ENCODE measurements around the gene UGT1A9.

The UGT1A9 gene

GRCh38 chr2:233815861-233816260 is 144.2 kb downstream of the UGT1A9 start:
- no peaks in the 10 kb centered on the region for H3K27me3 ChIP-seq (ENCODE audit: control insufficient read depth, insufficient read depth, low read length)
- no peaks in the 10 kb centered on the region for H3K9me3 ChIP-seq (ENCODE audit: control insufficient read depth, insufficient read depth, low read length)
- WGBS (ENCODE audit: insufficient coverage, insufficient read length): no CpG with 5 or more reads among the region's 6 CpGs
- no peaks in the 10 kb centered on the region for H3K36me3 ChIP-seq (ENCODE audit: control insufficient read depth, insufficient read depth, low read length)
- H3K4me3 ChIP-seq (ENCODE audit: low read length): no peak overlapping the region
- no peak for DNase-seq (ENCODE audit: low read depth, low spot score)
- no peak overlapping the region for H3K27ac ChIP-seq (ENCODE audit: low read length)
- H3K4me1 ChIP-seq (ENCODE audit: control insufficient read depth, insufficient read depth, low read length): no peaks in the 10 kb centered on the region

- no peaks in the 10 kb centered on the region for H3K27me3 ChIP-seq (ENCODE audit: control insufficient read depth, insufficient read depth, low read length)
- H3K4me3 ChIP-seq (ENCODE audit: low read length): no peak overlapping the region
- H3K36me3 ChIP-seq (ENCODE audit: control insufficient read depth, insufficient read depth, low read length): no peaks in the 10 kb centered on the region
- DNase-seq (ENCODE audit: low read depth, low spot score): no peak
- no CpG with 5 or more reads among the region's 2 CpGs for WGBS (ENCODE audit: insufficient coverage, insufficient read length)
- H3K4me1 ChIP-seq (ENCODE audit: control insufficient read depth, insufficient read depth, low read length): no peaks in the 10 kb centered on the region
- no peaks in the 10 kb centered on the region for H3K9me3 ChIP-seq (ENCODE audit: control insufficient read depth, insufficient read depth, low read length)
- no peak overlapping the region for H3K27ac ChIP-seq (ENCODE audit: low read length)
Measured at GRCh38 chr2:233816334-233816733, 144.6 kb downstream of the UGT1A9 start.

DNA sequence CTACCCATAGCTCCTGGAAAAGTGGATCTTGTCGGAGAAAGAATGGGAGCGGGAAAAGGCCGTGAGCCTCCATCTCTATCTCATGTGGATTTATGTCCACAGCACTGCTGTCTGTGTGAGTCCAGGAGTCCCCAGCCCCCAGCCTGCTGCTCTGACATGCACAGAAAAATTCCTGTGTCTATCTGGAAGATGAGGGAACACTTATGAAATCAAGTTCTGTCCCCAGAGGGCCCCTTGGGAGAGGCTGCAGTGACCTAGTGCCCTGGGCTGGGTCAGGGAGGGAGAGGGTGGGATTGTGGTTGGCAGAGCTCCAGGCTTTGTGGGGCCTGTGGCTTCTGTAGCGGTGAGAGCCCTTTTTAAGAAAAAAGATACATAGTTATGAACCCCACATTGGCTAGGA is 145.1 kb downstream of the UGT1A9 start:
- WGBS (ENCODE audit: insufficient coverage, insufficient read length): no CpG with 5 or more reads among the region's 4 CpGs
- Histone ChIP-seq H3K4me3 (ENCODE audit: low read length) (no peak overlapping the region), H3K4me1 (ENCODE audit: control insufficient read depth, insufficient read depth, low read length) (no peaks in the 10 kb centered on the region), H3K27ac (ENCODE audit: low read length) (no peak overlapping the region), H3K27me3 (ENCODE audit: control insufficient read depth, insufficient read depth, low read length) (no peaks in the 10 kb centered on the region), H3K9me3 (ENCODE audit: control insufficient read depth, insufficient read depth, low read length) (no peaks in the 10 kb centered on the region), H3K36me3 (ENCODE audit: control insufficient read depth, insufficient read depth, low read length) (no peaks in the 10 kb centered on the region)
- no peak for DNase-seq (ENCODE audit: low read depth, low spot score)

- no peaks in the 10 kb centered on the region for H3K4me1 ChIP-seq (ENCODE audit: control insufficient read depth, insufficient read depth, low read length)
- H3K27ac ChIP-seq (ENCODE audit: low read length): no peak overlapping the region
- no peaks in the 10 kb centered on the region for H3K27me3 ChIP-seq (ENCODE audit: control insufficient read depth, insufficient read depth, low read length)
- DNase-seq (ENCODE audit: low read depth, low spot score): no peak
- WGBS (ENCODE audit: insufficient coverage, insufficient read length): no CpG with 5 or more reads among the region's 3 CpGs
- H3K4me3 ChIP-seq (ENCODE audit: low read length): no peak overlapping the region
- H3K9me3 ChIP-seq (ENCODE audit: control insufficient read depth, insufficient read depth, low read length): no peaks in the 10 kb centered on the region
- H3K36me3 ChIP-seq (ENCODE audit: control insufficient read depth, insufficient read depth, low read length): no peaks in the 10 kb centered on the region
Measured at GRCh38 chr2:233817361-233817911, 145.7 kb downstream of the UGT1A9 start.

DNA sequence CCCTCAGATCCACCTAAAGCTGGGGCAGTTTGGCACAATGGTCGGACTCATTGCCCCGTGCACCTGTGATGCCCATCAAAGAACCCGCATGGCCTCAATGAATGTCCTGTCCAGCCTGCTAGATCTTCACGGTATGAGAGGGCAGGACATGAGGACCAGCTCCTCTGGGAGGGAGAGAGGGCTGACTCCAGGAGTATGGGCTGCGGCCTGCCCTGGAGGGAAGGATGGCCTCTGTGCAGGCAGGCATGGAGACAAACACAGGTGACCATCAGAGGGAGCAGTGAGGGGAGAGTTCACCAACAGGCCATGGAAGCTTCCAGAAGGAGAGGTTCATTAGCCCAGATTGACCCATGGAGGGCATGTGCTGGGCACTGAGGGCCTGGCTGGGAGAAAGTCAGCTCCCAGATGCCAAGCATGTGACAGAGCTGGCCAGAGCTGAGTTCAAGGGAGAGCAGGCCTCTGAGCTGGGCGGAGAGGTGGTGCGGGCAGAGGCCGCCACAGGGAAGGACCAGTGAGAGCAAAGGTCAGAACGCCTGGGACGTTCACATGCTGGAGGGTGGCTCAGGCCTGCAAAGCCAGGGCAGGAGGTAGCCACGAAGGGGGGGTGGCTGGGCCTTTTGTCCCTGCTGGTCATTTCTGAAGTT is 146.4 kb downstream of the UGT1A9 start:
- Histone ChIP-seq H3K27me3 (ENCODE audit: control insufficient read depth, insufficient read depth, low read length) (no peaks in the 10 kb centered on the region), H3K4me1 (ENCODE audit: control insufficient read depth, insufficient read depth, low read length) (no peaks in the 10 kb centered on the region), H3K36me3 (ENCODE audit: control insufficient read depth, insufficient read depth, low read length) (no peaks in the 10 kb centered on the region; the same call in 1 of the 2 replicates), H3K9me3 (ENCODE audit: control insufficient read depth, insufficient read depth, low read length) (no peaks in the 10 kb centered on the region), H3K4me3 (ENCODE audit: low read length) (no peak overlapping the region), H3K27ac (ENCODE audit: low read length) (no peak overlapping the region)
- DNase-seq (ENCODE audit: low read depth, low spot score): no peak
- WGBS (ENCODE audit: insufficient coverage, insufficient read length): no CpG with 5 or more reads among the region's 11 CpGs

- H3K27ac ChIP-seq (ENCODE audit: low read length): no peak overlapping the region
- DNase-seq (ENCODE audit: low read depth, low spot score): no peak
- H3K27me3 ChIP-seq (ENCODE audit: control insufficient read depth, insufficient read depth, low read length): no peaks in the 10 kb centered on the region
- WGBS (ENCODE audit: insufficient coverage, insufficient read length): no CpG with 5 or more reads among the region's 17 CpGs
- no peaks in the 10 kb centered on the region for H3K9me3 ChIP-seq (ENCODE audit: control insufficient read depth, insufficient read depth, low read length)
- H3K4me1 ChIP-seq (ENCODE audit: control insufficient read depth, insufficient read depth, low read length): no peaks in the 10 kb centered on the region
- no peak overlapping the region for H3K4me3 ChIP-seq (ENCODE audit: low read length)
- no peaks in the 10 kb centered on the region; the same call in 1 of the 2 replicates for H3K36me3 ChIP-seq (ENCODE audit: control insufficient read depth, insufficient read depth, low read length)
Measured at GRCh38 chr2:233818639-233819621, 147.2 kb downstream of the UGT1A9 start.

- Histone ChIP-seq H3K27ac (ENCODE audit: low read length) (no peak overlapping the region), H3K4me3 (ENCODE audit: low read length) (no peak overlapping the region), H3K4me1 (ENCODE audit: control insufficient read depth, insufficient read depth, low read length) (no peaks in the 10 kb centered on the region), H3K9me3 (ENCODE audit: control insufficient read depth, insufficient read depth, low read length) (no peaks in the 10 kb centered on the region), H3K27me3 (ENCODE audit: control insufficient read depth, insufficient read depth, low read length) (no peaks in the 10 kb centered on the region), H3K36me3 (ENCODE audit: control insufficient read depth, insufficient read depth, low read length) (no peaks in the 10 kb centered on the region; the same call in 1 of the 2 replicates)
- DNase-seq (ENCODE audit: low read depth, low spot score): no peak
- WGBS (ENCODE audit: insufficient coverage, insufficient read length): no CpG with 5 or more reads among the region's 18 CpGs
Measured at GRCh38 chr2:233819884-233820773, 148.4 kb downstream of the UGT1A9 start.

DNA sequence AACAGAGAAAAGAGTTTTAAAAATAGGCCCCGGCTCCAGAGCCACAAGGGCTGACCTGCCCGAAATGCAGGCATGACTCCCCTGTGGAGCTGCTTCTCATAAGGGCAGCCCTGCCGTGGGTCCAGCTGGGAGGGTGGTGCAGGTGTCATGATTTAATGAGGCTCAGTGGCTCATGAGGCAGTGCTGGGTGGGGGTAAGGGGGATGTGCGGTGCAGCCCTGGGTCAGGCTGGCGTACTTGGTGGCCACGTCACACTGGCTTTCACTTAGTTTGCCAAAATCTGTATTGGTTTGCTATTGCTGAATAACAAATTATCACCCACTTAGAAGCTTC is 149.0 kb downstream of the UGT1A9 start:
- no peak for DNase-seq (ENCODE audit: low read depth, low spot score)
- Histone ChIP-seq H3K27me3 (ENCODE audit: control insufficient read depth, insufficient read depth, low read length) (no peaks in the 10 kb centered on the region), H3K9me3 (ENCODE audit: control insufficient read depth, insufficient read depth, low read length) (no peaks in the 10 kb centered on the region), H3K4me3 (ENCODE audit: low read length) (no peak overlapping the region), H3K36me3 (ENCODE audit: control insufficient read depth, insufficient read depth, low read length) (no peaks in the 10 kb centered on the region; the same call in 1 of the 2 replicates), H3K4me1 (ENCODE audit: control insufficient read depth, insufficient read depth, low read length) (no peaks in the 10 kb centered on the region), H3K27ac (ENCODE audit: low read length) (no peak overlapping the region)
- WGBS (ENCODE audit: insufficient coverage, insufficient read length): no CpG with 5 or more reads among the region's 6 CpGs

- no peak for DNase-seq (ENCODE audit: low read depth, low spot score)
- no CpG with 5 or more reads among the region's 3 CpGs for WGBS (ENCODE audit: insufficient coverage, insufficient read length)
- no peaks in the 10 kb centered on the region for H3K9me3 ChIP-seq (ENCODE audit: control insufficient read depth, insufficient read depth, low read length)
- H3K27me3 ChIP-seq (ENCODE audit: control insufficient read depth, insufficient read depth, low read length): no peaks in the 10 kb centered on the region
- no peak overlapping the region for H3K27ac ChIP-seq (ENCODE audit: low read length)
- H3K4me1 ChIP-seq (ENCODE audit: control insufficient read depth, insufficient read depth, low read length): no peaks in the 10 kb centered on the region
- H3K4me3 ChIP-seq (ENCODE audit: low read length): no peak overlapping the region
- no peaks in the 10 kb centered on the region; the same call in 1 of the 2 replicates for H3K36me3 ChIP-seq (ENCODE audit: control insufficient read depth, insufficient read depth, low read length)
Measured at GRCh38 chr2:233821196-233821595, 149.5 kb downstream of the UGT1A9 start.

GRCh38 chr2:233821709-233822100 is 150.0 kb downstream of the UGT1A9 start:
- Histone ChIP-seq H3K9me3 (ENCODE audit: control insufficient read depth, insufficient read depth, low read length) (no peaks in the 10 kb centered on the region), H3K4me1 (ENCODE audit: control insufficient read depth, insufficient read depth, low read length) (no peaks in the 10 kb centered on the region), H3K27ac (ENCODE audit: low read length) (no peak overlapping the region), H3K36me3 (ENCODE audit: control insufficient read depth, insufficient read depth, low read length) (no peaks in the 10 kb centered on the region; the same call in 1 of the 2 replicates), H3K4me3 (ENCODE audit: low read length) (no peak overlapping the region), H3K27me3 (ENCODE audit: control insufficient read depth, insufficient read depth, low read length) (no peaks in the 10 kb centered on the region)
- WGBS (ENCODE audit: insufficient coverage, insufficient read length): no CpG with 5 or more reads among the region's 8 CpGs
- DNase-seq (ENCODE audit: low read depth, low spot score): no peak

Measured in iPS DF 6.9 (cell line).